Neuronal stem cell (in vitro differentiated cells): ENCODE measurements around the gene AGO1.
A peak's percentile ranks its signal among the peaks of the same experiment; 100 is the strongest.

ENCODE experiments used
- DNase-seq: peaks from one replicate; pipeline ENCODE4 v3.0.0-alpha.2; 2013; ENCODE audit warnings: low spot score
- H2AFZ ChIP-seq: one replicate; pipeline ENCODE4 v1.6.1; 2013; ENCODE audit warnings: mild to moderate bottlenecking, low read length, inconsistent platforms
- H2AK5ac ChIP-seq: 2 replicates; pipeline ENCODE4 v1.6.1; 2013; ENCODE audit warnings: low read depth, mild to moderate bottlenecking, inconsistent platforms, low read length, moderate library complexity, mixed read lengths
- H2BK120ac ChIP-seq: 2 replicates; pipeline ENCODE4 v1.6.1; 2013; ENCODE audit warnings: low read depth, mild to moderate bottlenecking, inconsistent platforms, low read length, moderate library complexity, mixed read lengths
- H2BK12ac ChIP-seq: one replicate; pipeline ENCODE4 v1.6.1; 2013; ENCODE audit warnings: low read length, inconsistent platforms
- H2BK15ac ChIP-seq: 2 replicates; pipeline ENCODE4 v1.6.1; 2013; ENCODE audit warnings: mild to moderate bottlenecking, low read length, inconsistent platforms, mixed read lengths
- H2BK5ac ChIP-seq: one replicate; pipeline ENCODE4 v1.6.1; 2013; ENCODE audit warnings: inconsistent platforms, mild to moderate bottlenecking, low read length, moderate library complexity
- H3K14ac ChIP-seq: one replicate; pipeline ENCODE4 v1.6.1; 2013; ENCODE audit warnings: low read length, inconsistent platforms
- H3K18ac ChIP-seq: 2 replicates; pipeline ENCODE4 v1.6.1; 2013; ENCODE audit warnings: low read length, inconsistent platforms
- H3K23ac ChIP-seq: 2 replicates; pipeline ENCODE4 v1.6.1; 2013; ENCODE audit warnings: low read depth, mild to moderate bottlenecking, mixed read lengths, low read length, inconsistent platforms; ENCODE audit not compliant: poor library complexity
- H3K27ac ChIP-seq: replicated peaks from 3 replicates; pipeline ENCODE4 v1.5.1; 2013; ENCODE audit warnings: low read length, inconsistent platforms
- H3K27me3 ChIP-seq, 3 experiments: 2 replicates each; pipeline ENCODE4 v1.6.1; 2013; ENCODE audit warnings: low read length in 3 of 3, mild to moderate bottlenecking in 2 of 3, inconsistent platforms in 1 of 3, low read depth in 1 of 3, mixed read lengths in 1 of 3, moderate library complexity in 1 of 3; ENCODE audit not compliant: control insufficient read depth in 3 of 3, insufficient read depth in 3 of 3
- H3K36me3 ChIP-seq, 2 donors: replicated peaks in 1 of 2; 2 replicates each; pipeline ENCODE4 v1.6.1; 2013; ENCODE audit warnings: low read length in 2 of 2; ENCODE audit not compliant: control insufficient read depth in 2 of 2, insufficient read depth in 2 of 2
- H3K4ac ChIP-seq: 2 replicates; pipeline ENCODE4 v1.6.1; 2013; ENCODE audit warnings: inconsistent platforms, mild to moderate bottlenecking, low read length, moderate library complexity
- H3K4me1 ChIP-seq, 2 donors: 1 replicate in 1 of 2; 2 replicates in 1 of 2; pipeline ENCODE4 v1.6.1; 2013; ENCODE audit warnings: low read length in 2 of 2, low read depth in 1 of 2; ENCODE audit not compliant: control insufficient read depth in 2 of 2, insufficient read depth in 1 of 2
- H3K4me2 ChIP-seq: one replicate; pipeline ENCODE4 v1.6.1; 2013; ENCODE audit warnings: mild to moderate bottlenecking, low read length, inconsistent platforms; ENCODE audit not compliant: insufficient read depth, poor library complexity, severe bottlenecking
- H3K4me3 ChIP-seq, 2 donors: 2 replicates each; pipeline ENCODE4 v1.5.1; 2013; ENCODE audit warnings: low read length in 2 of 2, mild to moderate bottlenecking in 2 of 2, inconsistent platforms in 1 of 2, moderate library complexity in 1 of 2
- H3K79me1 ChIP-seq: one replicate; pipeline ENCODE4 v1.6.1; 2013; ENCODE audit warnings: low read depth, mild to moderate bottlenecking, inconsistent platforms, low read length, moderate library complexity
- H3K9ac ChIP-seq: one replicate; pipeline ENCODE4 v1.6.1; 2013; ENCODE audit warnings: mild to moderate bottlenecking, low read depth, low read length, inconsistent platforms; ENCODE audit not compliant: poor library complexity
- H3K9me3 ChIP-seq, 2 donors: replicated peaks in 1 of 2; 2 replicates each; pipeline versions ENCODE3 to v1.6.1; 2013; ENCODE audit warnings: low read length in 2 of 2, mild to moderate bottlenecking in 2 of 2, inconsistent platforms in 1 of 2, low read depth in 1 of 2, mixed read lengths in 1 of 2, moderate library complexity in 1 of 2; ENCODE audit not compliant: control insufficient read depth in 2 of 2, insufficient read depth in 1 of 2
- H4K8ac ChIP-seq: one replicate; pipeline ENCODE4 v1.6.1; 2013; ENCODE audit warnings: low read depth, mild to moderate bottlenecking, inconsistent platforms, low read length, moderate library complexity
- H4K91ac ChIP-seq: one replicate; pipeline ENCODE4 v1.6.1; 2013; ENCODE audit warnings: low read length, low read depth, mild to moderate bottlenecking, inconsistent platforms; ENCODE audit not compliant: poor library complexity
- WGBS, 2 donors: extraction: QIAGEN DNeasy Blood & Tissue Kit; methylation state at CpG; one replicate each; pipeline ENCODE4 v1.1.7; 2013; ENCODE audit warnings: missing lambda C conversion rate in 2 of 2, mixed read lengths in 1 of 2; ENCODE audit not compliant: insufficient read length in 2 of 2, insufficient replicate concordance in 1 of 2; ENCODE audit errors: extremely low coverage in 2 of 2; 5-methylcytosine and 5-hydroxymethylcytosine counted together

The AGO1 gene

GRCh38 chr1:35883635-35884101 lies 659 bp downstream of the AGO1 start:
- Histone ChIP-seq H3K18ac (peak overlapping the region; percentile 98), H3K79me1 (peaks cover 6% of the 10 kb centered on the region), H3K27ac (no peak overlapping the region), H2BK12ac (no peak overlapping the region), H3K27me3 (no peaks in the 10 kb centered on the region), H2AFZ (peak overlapping the region; percentile 84), H3K36me3 (peaks cover 0 to 6% of the 10 kb centered on the region in 2 donors), H4K8ac (no peak overlapping the region), H3K4ac (peak overlapping the region; percentile 2), H3K4me1 (peaks cover 29 to 37% of the 10 kb centered on the region in 2 donors), H4K91ac (no peak overlapping the region), H2BK120ac (no peak overlapping the region), H3K4me2 (peak overlapping the region; percentile 81), H2BK15ac (peak overlapping the region; percentile 61), H3K23ac (peak overlapping the region; percentile 80), H3K9me3 (no peaks in the 10 kb centered on the region), H3K9ac (peak overlapping the region; percentile 93), H3K4me3 (peak overlapping the region; percentile 95 to 98), H3K14ac (no peak overlapping the region), H2BK5ac (peak overlapping the region; percentile 69), H2AK5ac (peak overlapping the region; percentile 20)
- WGBS, 2 donors: no CpG with 5 or more reads among the region's 29 CpGs
- DNase-seq: peak; percentile 43

- Histone ChIP-seq H3K23ac (no peak overlapping the region), H3K4me3 (no peak overlapping the region), H2AK5ac (no peak overlapping the region), H3K4me2 (no peak overlapping the region), H4K8ac (no peak overlapping the region), H3K27me3 (no peaks in the 10 kb centered on the region), H3K14ac (no peak overlapping the region), H3K4me1 (peaks cover 29 to 37% of the 10 kb centered on the region in 2 donors), H3K9me3 (no peaks in the 10 kb centered on the region), H3K4ac (no peak overlapping the region), H3K79me1 (peaks cover 8% of the 10 kb centered on the region), H3K9ac (no peak overlapping the region), H2AFZ (no peak overlapping the region), H3K18ac (no peak overlapping the region), H2BK120ac (no peak overlapping the region), H2BK5ac (no peak overlapping the region), H2BK12ac (no peak overlapping the region), H4K91ac (no peak overlapping the region), H3K27ac (no peak overlapping the region), H2BK15ac (no peak overlapping the region), H3K36me3 (peaks cover 1 to 18% of the 10 kb centered on the region in 2 donors)
- no CpG with 5 or more reads among the region's 2 CpGs for WGBS, 2 donors
- no peak for DNase-seq
These were observed 1.9 kb downstream of the AGO1 start for GRCh38 chr1:35884934-35885333.

- Histone ChIP-seq H3K18ac (peak overlapping the region; percentile 36), H3K9me3 (no peaks in the 10 kb centered on the region), H2BK15ac (no peak overlapping the region), H2BK120ac (no peak overlapping the region), H2AFZ (peak overlapping the region; percentile 5), H3K27ac (no peak overlapping the region), H3K27me3 (no peaks in the 10 kb centered on the region), H3K4me1 (peaks cover 29 to 37% of the 10 kb centered on the region in 2 donors), H3K9ac (no peak overlapping the region), H3K23ac (no peak overlapping the region), H2AK5ac (no peak overlapping the region), H3K4ac (no peak overlapping the region), H4K8ac (no peak overlapping the region), H3K79me1 (peaks cover 8% of the 10 kb centered on the region), H2BK5ac (no peak overlapping the region), H2BK12ac (no peak overlapping the region), H3K36me3 (peaks cover 4 to 30% of the 10 kb centered on the region in 2 donors), H3K4me3 (peak overlapping the region in 1 of 2 donors; percentile 36), H4K91ac (no peak overlapping the region), H3K4me2 (peak overlapping the region; percentile 76), H3K14ac (no peak overlapping the region)
- no CpG with 5 or more reads among the region's 4 CpGs for WGBS, 2 donors
- peak; percentile 91 for DNase-seq
These were observed 3.1 kb downstream of the AGO1 start for GRCh38 chr1:35885961-35886558.

GRCh38 chr1:35886577-35887431 lies 3.8 kb downstream of the AGO1 start:
- H3K9ac ChIP-seq: no peak overlapping the region
- no peak overlapping the region for H3K14ac ChIP-seq
- H3K36me3 ChIP-seq: peaks cover 4 to 37% of the 10 kb centered on the region in 2 donors
- no peaks in the 10 kb centered on the region for H3K9me3 ChIP-seq
- no peak overlapping the region for H2AFZ ChIP-seq
- no peak overlapping the region for H4K91ac ChIP-seq
- no peak for DNase-seq
- no CpG with 5 or more reads among the region's 3 CpGs for WGBS, 2 donors
- H3K18ac ChIP-seq: no peak overlapping the region
- H4K8ac ChIP-seq: no peak overlapping the region
- H2BK120ac ChIP-seq: no peak overlapping the region
- peak overlapping the region; percentile 76 for H3K4me2 ChIP-seq
- no peak overlapping the region for H2BK5ac ChIP-seq
- H2BK15ac ChIP-seq: no peak overlapping the region
- no peak overlapping the region for H2AK5ac ChIP-seq
- H3K23ac ChIP-seq: no peak overlapping the region
- no peak overlapping the region for H2BK12ac ChIP-seq
- no peak overlapping the region for H3K4ac ChIP-seq
- H3K4me3 ChIP-seq: peak overlapping the region in 1 of 2 donors; percentile 36
- peaks cover 29 to 37% of the 10 kb centered on the region in 2 donors for H3K4me1 ChIP-seq
- peaks cover 8% of the 10 kb centered on the region for H3K79me1 ChIP-seq
- H3K27me3 ChIP-seq: no peaks in the 10 kb centered on the region
- no peak overlapping the region for H3K27ac ChIP-seq
